GM21576 (cell line): ENCODE results near the gene CCDC97.
"Not testable (repeated sequence)": the region's sequence is repeated elsewhere in the genome, so short reads cannot be mapped to it uniquely, and the experiment has no call there.

ENCODE experiments used
- ATAC-seq: cut with Tn5 transposase; IDR thresholded peaks from one replicate; pipeline ENCODE4 v1.9.1; 2021; ENCODE audit warnings: mild to moderate bottlenecking, moderate library complexity; ENCODE audit not compliant: unreplicated experiment

Gene CCDC97

DNA sequence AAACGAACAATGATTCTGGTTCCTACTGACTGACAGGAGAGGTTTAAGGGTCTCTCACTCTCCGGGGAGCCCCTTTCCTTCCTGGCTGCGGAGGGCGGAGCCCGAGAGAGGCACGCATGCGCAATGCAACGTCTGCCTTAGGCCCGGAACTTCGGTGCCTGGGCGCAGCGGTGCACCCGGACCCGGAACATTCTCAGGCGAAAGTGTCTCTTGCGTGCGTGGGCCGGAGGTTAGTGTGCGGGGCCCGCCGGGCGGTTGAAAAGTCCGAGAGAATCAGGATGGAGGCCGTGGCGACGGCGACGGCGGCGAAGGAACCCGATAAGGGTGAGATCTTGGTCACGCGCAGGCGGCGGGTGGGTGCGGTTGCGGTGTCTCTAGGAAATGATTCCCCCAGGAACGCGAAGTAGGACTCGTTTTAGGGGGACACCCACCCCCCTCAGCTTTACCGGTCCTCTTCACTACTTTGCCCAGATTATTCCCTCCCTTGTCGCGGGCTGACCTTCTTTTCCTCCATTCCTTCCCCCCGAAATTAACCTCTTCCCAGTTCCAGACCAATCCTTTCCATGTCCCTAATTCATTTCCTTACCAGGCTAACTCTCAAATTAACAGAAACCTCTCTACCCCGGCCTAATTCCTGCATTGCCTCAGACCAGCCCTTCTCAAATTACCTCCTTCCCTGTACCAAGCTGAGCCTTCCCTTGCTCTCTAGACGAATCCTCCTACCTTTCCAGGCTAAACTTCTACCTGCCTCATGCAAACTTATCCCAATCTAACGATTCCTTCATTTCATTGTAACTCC is at the start of gene CCDC97:
CCDC97 (plus strand) TSS at position 140 of the 799 bp plus-strand sequence; CDS start at position 279, 139 bp downstream.
- peak; percentile 54 for ATAC-seq

DNA sequence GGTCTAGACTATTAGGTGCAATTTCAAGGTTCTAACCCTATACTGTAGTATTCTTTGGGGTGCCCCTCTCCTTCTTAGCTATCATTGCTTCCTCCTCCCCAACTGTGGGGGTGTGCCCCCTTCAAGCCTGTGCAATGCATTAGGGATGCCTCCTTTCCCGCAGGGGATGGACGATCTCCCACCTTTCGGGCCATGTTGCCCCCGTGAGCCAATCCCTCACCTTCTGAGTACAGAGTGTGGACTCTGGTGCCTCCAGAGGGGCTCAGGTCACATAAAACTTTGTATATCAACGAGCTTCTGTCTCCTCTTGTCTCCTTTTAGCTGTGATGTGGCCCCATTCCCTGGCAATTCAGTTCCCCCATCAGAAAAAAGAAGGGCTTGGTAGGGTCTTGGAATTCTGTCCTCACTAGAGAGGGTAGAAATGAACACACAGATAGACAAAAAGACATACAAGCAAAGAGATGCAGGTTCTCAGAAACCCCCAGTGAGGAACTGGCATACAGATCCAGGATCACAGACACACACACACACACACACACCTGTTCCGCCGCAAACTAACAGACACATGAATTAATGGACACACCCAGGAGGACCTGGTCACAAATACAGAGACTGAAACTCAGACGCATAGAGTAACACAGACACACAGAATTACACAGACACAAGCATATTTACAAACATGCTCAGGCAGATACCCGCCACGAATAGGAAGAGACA is 48.3 kb upstream of the CCDC97 start:
- no peak for ATAC-seq

DNA sequence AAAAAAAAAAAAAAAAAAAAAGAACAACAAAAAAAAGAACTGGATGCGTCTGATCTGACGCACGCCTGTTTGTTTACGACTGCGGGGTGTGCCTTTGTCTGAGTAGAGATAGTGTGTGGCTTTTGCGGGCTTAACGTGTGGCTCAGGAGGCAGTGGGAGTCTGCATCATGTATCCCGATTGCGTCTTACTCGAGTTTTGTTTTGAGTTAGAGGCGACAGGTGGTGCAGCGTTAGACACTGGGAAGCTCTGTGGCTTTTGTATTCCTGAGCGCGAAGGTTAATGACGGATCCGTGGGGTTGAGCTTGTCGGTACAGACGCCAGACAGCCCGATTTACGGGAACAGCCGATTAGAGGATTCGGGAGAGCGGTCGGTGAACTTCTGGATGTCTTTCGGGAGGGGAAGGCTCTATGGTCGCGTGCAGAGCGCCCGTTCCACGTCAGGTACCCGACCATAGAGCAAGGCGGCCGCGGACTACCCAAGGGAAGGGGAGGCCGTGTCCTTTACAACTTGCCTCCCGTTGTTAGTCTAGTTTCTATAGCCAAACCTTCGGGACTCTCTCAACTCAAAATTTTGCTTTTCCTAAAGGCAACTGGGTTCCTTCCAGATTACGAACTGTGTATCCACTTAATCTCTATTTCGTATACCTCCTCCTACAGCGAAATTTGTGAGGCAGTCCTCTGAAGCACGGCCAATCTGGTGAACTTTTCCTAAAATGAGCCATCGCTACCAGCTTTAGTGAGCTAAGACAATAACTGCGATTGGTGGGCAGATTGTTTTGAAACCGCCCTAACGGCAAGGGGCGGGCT is 46.7 kb upstream of the CCDC97 start:
- no peak for ATAC-seq

DNA sequence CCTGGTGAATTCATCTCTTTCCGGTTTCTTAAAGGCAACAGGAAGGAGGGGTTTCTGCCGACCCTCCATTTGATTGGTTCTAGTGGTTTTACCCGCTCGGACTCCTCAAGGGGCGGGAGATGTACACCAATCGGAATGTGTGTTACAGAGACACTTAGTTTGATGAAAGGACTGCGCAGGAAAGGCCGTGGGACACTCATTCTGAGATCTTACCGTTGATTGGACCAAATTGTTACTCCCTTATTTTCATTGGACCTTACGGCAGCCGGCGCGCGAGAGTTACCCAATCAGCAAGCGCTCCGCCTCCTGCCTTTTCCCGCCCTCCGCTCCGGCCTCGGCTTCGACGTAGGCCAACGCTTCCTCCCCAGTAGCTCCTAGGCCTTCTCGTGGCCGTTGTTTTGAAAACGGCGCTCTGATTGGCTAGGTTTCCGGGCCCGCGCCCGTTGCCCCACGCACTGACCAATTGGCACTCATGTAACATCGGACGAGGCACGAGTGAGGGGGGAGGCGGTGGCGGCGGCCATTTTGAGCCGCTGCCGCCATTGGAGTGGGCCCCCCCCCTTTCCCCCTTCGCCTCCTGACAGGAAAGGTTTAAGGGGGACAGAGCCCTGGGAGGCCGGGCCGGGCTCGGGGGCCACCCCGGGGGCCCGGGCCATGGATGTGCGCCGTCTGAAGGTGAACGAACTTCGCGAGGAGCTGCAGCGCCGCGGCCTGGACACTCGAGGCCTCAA is 46.0 kb upstream of the CCDC97 start, which contains the start of gene HNRNPUL1:
HNRNPUL1 (plus strand) TSS at position 523 of the 731 bp plus-strand sequence; CDS start at position 655, 132 bp downstream.
- ATAC-seq: peak; percentile 61

DNA sequence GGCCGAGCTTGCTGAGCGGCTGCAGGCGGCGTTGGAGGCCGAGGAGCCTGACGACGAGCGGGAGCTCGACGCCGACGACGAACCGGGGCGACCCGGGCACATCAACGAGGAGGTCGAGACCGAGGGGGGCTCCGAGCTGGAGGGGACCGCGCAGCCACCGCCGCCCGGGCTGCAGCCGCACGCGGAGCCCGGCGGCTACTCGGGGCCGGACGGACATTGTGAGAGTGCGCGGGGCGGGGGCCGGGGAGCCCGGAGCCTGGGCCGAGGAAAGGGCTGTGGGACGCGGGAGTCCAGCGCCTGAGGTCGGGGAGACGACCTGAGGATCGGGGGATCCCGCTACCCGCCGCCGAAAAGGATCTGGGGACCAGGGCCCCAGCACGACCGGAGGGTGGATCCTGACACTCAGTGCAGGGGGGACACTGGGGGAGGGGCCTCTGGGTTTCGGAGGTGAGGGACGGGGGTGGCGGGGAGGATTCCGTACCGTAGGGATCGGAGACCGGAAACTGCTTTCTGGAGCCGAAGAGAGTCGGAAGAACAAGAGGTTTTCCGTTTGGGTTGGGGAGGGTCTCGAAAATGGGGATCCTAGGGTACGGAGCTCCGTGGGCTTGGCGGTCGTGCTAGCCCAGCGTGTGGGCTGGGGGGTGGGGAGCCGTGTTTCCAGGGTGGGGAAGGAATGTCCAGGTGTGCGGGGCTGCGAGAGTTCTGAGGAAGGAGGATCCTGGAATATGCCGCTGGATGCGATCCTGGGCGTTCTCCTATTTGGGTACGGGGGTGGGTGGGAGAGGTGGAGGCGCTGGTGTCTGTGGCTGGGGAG is 45.2 kb upstream of the CCDC97 start:
- ATAC-seq: no peak

DNA sequence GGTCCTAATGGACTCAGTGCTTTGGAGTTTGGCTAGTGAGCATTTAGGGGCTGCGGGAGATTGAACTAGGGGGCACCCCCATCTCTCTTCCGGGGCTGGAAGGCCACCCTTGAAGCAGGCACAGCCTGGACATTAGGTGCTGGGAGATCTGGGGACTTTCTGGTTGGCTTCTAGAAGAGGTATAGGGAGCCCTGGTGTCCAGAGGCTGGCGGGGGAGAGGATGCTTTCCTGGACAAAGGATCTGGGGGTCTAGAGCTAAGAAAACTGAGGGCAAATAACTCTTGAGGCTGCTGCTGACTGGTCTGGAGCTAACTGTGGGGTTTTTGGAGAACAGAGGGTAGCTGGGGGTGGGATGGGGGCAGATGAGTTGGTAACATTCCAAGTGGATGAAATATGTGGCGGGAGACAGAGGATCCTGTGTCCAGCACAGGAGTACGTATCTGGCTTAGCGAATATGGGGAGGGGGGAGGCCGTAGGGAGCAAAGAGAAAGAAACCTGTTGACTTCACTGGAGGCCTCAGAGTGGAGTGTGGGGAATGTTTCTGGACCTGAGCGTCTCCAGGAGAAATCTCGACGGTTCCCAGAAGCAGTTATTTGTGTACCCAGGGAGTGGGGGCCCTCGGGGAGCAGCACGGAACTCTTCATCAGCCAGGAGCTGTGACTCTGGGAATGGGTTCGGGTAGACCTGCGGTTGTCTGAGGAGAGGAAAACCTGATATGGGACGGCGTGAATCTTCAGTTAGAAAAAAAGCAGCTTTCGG is 44.4 kb upstream of the CCDC97 start:
- ATAC-seq: no peak

DNA sequence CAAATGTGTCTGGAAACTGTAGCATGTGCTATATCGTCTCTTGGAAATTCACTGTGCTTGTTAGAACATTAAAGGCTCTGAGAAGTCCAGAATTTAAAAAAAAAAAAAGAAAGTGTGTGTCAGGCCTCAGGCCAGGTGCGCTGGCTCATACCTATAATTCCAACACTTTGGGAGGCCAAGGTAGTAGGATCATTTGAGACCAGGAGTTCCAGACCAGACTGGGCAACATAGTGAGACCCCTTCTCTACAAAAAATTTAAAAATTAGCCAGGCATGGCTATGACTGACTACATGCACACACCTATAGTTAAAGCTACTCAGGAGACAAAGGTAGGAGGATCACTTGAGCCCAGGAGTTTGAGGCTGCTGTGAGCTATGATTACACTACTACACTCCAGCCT is 40.9 kb upstream of the CCDC97 start:
- ATAC-seq: no peak

DNA sequence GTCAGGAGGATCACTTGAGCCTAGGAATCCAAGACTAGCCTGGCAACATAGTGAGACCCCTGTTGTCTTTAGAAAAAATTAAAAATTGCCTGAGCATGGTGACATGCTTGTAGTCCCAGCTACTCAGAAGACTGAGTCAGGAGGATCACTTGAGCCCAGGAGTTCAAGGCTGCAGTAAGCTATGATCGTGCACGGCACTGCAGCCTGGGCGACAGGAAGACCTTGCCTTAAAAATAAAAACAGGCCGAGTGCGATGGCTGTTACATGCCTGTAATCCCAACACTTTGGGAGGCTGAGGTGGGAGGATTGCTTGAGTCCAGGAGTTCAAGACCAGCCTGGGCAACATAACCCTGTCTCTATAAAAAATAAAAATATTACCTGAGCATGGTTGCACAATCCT is 40.4 kb upstream of the CCDC97 start:
- ATAC-seq: no peak

DNA sequence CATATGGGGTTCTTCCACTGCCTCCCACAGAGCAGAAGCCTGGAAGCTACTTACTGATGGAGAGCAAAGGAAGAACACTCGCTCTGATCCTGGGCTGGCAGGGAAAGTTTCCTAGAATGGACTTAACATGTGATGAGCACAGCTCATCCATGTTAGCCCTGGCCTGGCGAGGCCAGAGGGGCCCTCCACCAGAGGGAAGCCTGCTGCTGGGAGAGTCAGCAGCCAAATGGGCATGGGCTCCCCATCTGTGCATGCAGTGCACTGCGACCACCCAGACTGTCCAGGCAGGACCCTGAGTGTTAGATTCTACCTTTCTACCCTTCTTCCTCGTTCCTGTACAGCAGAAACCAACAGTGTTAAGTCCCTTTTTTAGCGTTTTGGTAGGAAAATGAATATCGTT is 36.9 kb upstream of the CCDC97 start:
- ATAC-seq: no peak

DNA sequence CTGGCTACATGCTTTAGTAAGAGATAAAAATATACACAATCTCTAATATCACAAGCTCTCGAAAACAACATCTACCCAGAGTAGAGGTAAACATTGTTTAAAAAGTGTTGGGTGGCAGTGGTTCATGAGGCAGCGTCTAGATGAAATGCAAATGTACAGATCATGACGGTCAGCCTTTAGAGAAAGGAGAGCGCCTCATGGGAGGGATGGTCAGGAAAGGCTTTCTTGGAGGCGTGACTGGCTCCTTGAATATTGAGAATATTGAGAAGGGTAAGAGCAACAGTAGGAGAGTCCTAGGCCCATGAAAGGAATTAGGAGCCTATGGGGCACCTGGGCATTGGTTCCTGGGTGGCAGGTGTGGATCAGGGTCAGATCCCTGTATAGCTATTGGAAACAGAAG is 35.2 kb upstream of the CCDC97 start:
- ATAC-seq: no peak

DNA sequence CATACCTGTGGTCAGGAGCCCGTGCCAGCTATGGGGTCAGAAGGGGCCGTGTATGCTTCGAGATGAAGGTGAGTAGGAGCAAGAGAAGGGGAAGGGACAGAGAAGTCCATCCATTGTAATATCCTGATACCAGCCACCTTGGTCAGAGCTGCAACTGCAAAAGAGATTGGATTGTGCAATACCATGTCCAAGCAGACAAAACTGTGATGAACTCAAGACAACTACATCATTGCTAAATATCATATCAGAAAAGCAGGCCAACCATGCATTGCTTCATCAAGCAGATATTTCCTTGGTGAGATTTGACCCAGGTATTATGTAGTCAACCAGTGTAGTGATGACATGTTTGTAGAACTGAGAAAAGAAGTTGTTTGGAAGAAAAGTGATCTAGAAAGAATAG is 33.7 kb upstream of the CCDC97 start:
- no peak for ATAC-seq

DNA sequence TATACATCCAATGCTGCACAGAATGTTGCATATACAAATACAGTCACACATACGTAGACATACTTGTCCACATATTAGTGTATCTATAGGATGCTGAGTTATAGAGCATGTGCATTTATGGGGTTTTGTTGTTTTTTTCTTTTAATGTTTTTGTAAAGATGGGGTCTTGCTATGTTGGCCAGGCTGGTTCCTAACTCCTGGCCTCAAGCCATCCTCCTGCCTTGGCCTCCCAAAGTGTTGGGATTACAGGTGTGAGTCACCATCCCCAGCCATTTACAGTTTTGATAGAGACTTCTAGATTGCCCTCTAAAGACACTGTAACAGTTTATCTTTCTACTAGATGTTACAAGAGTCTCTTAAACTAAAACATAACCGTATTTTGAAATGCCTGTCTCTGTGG is 31.5 kb upstream of the CCDC97 start:
- ATAC-seq: no peak

DNA sequence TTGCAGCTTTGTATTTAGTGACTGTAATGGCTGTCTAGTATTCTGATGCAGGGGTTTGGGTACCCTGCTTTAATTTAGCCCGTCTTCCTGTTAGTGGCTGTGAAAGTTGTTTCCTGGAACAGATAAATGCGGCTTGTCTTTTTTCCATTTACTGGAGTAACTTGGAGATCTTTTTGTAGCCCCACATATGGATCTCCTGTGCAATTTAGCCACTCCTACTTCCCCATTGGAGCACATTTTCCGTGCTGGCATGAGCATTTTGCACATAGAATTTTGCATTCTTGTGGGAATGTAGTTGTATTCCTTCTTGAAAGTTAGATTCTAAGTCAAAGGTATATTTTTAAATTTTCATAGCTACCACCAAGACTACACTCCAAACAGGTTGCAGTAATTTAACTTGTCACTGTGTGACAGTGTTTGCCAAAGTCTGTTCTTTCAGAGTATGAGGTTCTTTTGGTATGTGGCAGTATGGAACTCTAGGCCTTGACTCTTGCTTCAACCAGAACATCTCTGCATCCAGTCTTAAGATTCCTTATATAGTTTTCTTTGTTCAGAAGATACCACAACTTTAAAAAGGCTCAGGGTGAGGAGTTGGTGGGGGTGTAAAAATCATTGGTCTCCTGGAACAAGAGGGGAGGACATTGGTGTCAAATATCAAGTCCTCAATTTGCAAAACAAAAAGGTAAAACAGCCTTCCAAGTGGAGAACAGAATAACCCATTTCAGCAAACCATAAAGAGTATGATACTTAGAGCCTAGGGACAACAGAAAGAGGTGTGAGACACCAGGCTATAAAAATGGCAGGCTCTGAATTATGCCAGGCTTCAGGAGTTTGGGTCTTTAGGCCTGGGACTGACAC is 21.1 kb upstream of the CCDC97 start:
- no peak for ATAC-seq

DNA sequence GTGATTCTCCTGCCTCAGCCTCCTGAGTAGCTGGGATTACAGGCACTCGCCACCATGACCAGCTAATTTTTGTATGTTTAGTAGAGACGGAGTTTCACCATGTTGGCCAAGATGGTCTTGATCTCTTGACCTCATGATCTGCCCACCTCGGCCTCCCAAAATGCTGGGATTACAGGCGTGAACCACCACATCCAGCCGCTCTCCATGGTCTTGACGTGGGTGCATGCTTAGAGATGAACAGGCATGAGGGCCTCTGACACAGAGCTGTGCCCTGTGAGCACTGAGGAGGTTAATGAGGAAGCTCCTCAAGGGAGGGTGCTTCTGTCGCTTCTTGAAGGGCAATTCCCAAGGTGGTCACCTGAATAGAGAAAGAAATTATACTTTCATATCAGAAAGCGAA is 20.2 kb upstream of the CCDC97 start:
- not testable (repeated sequence) for ATAC-seq

DNA sequence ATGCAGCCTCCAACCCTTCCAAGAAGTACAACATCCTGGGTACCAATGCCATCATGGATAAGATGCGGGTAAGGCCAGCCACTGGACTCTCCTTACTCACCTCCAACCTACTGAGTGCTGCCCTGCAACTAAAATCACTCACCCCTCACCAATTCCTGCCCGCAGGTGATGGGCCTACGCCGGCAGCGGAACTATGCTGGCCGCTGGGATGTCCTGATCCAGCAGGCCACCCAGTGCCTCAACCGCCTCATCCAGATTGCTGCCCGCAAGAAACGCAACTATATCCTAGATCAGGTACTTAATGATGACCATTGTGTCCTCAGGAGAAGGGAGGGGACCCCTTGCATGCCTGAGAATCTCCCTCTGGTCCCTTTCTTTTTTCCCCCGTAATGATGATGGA is 15.6 kb upstream of the CCDC97 start:
- no peak for ATAC-seq

DNA sequence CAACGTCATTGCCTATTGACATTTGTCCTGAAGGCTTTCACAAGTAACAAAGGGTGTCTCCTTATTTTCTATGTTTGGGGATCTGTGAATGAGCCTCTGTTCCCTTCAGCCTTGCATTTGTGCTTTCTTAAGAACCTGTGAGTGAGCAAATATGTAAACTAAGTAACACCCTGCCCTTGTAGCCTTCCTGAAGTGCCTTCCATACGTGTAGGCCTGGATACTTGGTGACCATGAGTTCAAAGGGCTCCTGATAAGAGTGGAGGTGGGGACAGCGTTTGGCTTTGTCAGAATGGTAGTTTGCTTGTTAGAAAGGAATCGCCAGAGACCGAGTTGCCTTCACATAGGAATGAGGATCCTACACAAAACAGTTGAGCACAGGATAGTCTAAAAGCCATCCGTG is 14.5 kb upstream of the CCDC97 start:
- ATAC-seq: no peak

DNA sequence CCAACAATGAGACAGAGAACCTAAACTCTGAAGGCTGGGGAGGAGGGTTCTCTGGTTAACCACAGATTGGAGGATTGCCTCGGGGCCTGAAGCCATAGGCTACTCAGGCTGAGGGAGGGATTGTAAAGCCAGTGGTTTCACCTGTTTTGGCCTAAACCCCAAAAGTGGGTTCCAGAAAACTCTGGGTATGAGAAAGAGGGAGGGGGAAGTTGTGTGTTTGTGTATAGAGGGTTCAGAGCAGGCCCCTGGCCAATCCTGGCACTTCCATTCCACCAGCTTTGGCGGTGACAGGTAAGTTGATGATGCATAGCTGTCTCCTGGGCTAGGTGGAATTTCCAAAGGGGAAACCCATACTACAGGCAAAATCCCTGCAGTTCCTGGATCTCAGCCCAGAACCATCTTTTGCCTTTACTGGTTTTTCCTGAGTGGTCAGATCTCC is 13.5 kb upstream of the CCDC97 start:
- ATAC-seq: no peak
